NCI-H345 (cell line): ENCODE results near the gene SLC9A2.

ENCODE experiments used
- DNase-seq: peaks from one replicate; lab custom pipeline; 2025; lab: John Stamatoyannopoulos, UW

SLC9A2 gene

GRCh38 chr2:102726128-102727087, 107.1 kb downstream of the SLC9A2 start:
- DNase-seq = no peak

GRCh38 chr2:102735416-102736109, 116.2 kb downstream of the SLC9A2 start:
- peak; percentile 34 for DNase-seq

- DNase-seq = peak; percentile 61
Measured at GRCh38 chr2:102736110-102736409, 116.7 kb downstream of the SLC9A2 start.

- DNase-seq = peak; percentile 84
Measured at GRCh38 chr2:102736410-102737409, 117.4 kb downstream of the SLC9A2 start.

- DNase-seq = no peak
Measured at GRCh38 chr2:102737431-102737830, 118.1 kb downstream of the SLC9A2 start.

GRCh38 chr2:102743259-102743658, 123.9 kb downstream of the SLC9A2 start:
- no peak for DNase-seq

- DNase-seq = no peak
Measured at GRCh38 chr2:102748107-102748506, 128.8 kb downstream of the SLC9A2 start.

GRCh38 chr2:102749938-102750337, 130.6 kb downstream of the SLC9A2 start:
- DNase-seq = no peak

- peak; percentile 51 for DNase-seq
Measured at GRCh38 chr2:102753563-102754159, 134.3 kb downstream of the SLC9A2 start.

GRCh38 chr2:102754456-102755145, 135.2 kb downstream of the SLC9A2 start:
- DNase-seq = no peak

- no peak for DNase-seq
Measured at GRCh38 chr2:102755284-102755683, 135.9 kb downstream of the SLC9A2 start.

GRCh38 chr2:102758439-102758838, 139.1 kb downstream of the SLC9A2 start:
- no peak for DNase-seq
